Mucosa of stomach (tissue), 1 donor: ENCODE measurements around the gene ANKRD11.
"Not testable (repeated sequence)": the region's sequence is repeated elsewhere in the genome, so short reads cannot be mapped to it uniquely, and the experiment has no call there.

Source experiments
- H3K27me3 ChIP-seq: one replicate; pipeline ENCODE4 v1.7.0; 2013; ENCODE audit warnings: mild to moderate bottlenecking, low read length; ENCODE audit not compliant: control insufficient read depth, insufficient read depth
- H3K36me3 ChIP-seq: one replicate; pipeline ENCODE4 v1.7.0; 2013; ENCODE audit warnings: low read length; ENCODE audit not compliant: control insufficient read depth, insufficient read depth
- H3K4me1 ChIP-seq: one replicate; pipeline ENCODE4 v1.7.0; 2013; ENCODE audit warnings: mild to moderate bottlenecking, low read length; ENCODE audit not compliant: control insufficient read depth, insufficient read depth
- H3K4me3 ChIP-seq: one replicate; pipeline ENCODE4 v1.7.0; 2013; ENCODE audit warnings: low read length
- H3K9ac ChIP-seq: one replicate; pipeline ENCODE4 v1.7.0; 2013; ENCODE audit warnings: mild to moderate bottlenecking, low read length, moderate library complexity
- H3K9me3 ChIP-seq: one replicate; pipeline ENCODE4 v1.7.0; 2013; ENCODE audit warnings: mild to moderate bottlenecking, low read length, moderate library complexity; ENCODE audit not compliant: control insufficient read depth
- donor health status: Pancreatic carcinoma.

The ANKRD11 gene

DNA sequence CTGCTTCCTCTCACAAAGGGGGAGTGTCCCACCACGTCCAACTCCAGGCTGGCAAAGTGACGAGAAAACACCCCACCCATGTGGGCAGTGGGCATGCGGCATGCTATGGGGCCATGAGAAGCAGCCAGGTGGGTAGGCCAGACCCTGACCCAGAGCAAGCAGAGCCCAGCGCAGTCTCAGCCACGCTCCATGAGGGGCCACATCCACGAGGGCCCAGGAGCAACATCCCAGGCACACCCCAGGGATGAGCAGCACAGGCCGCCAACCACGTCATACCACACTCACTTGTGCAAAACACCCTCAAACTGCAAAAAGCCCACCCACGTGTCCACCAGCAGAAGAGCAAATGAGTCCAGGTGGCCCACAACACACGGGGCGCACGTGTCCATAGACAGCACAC is 155.9 kb downstream of the ANKRD11 start:
- no peaks in the 10 kb centered on the region for H3K9me3 ChIP-seq
- H3K4me3 ChIP-seq, result no peak overlapping the region
- no peaks in the 10 kb centered on the region for H3K36me3 ChIP-seq
- H3K4me1 ChIP-seq, result peaks cover 22% of the 10 kb centered on the region
- H3K9ac ChIP-seq, result peak overlapping the region; percentile 28
- no peaks in the 10 kb centered on the region for H3K27me3 ChIP-seq

- Histone ChIP-seq H3K27me3 (no peaks in the 10 kb centered on the region), H3K36me3 (no peaks in the 10 kb centered on the region), H3K4me3 (no peak overlapping the region), H3K9ac (peak overlapping the region; percentile 28), H3K9me3 (no peaks in the 10 kb centered on the region), H3K4me1 (peaks cover 22% of the 10 kb centered on the region)
Observed at GRCh38 chr16:89334050-89334449, 156.3 kb downstream of the ANKRD11 start.

DNA sequence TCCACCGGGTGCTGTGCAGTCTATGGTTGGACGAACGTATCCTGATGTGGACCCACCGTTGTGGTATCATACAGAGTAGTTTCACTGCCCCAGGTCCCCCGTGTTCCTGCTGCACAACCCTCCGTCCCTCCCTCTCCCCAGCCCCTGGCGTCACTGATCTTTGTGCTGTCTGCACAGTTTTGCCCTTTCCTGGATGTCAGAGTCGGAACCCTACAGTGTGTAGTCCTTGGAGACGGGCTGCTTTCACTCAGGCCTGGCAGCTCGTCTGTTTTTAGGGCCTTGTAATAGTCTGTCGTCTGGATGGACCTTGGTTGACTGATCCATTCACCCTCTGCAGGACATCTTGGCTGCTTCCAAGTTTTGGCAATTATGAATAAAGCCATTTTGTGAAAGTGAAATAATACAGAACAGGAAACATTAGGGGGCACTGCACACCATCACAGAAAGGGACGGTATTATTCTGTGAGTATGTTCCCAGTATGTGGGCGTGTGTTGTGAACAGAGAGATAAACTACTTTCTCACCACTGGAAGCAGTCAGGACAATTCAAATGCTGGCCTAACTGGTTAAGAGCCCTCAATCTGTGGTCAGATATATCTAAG is 156.9 kb downstream of the ANKRD11 start:
- not testable (repeated sequence) for H3K27me3 ChIP-seq, H3K4me3 ChIP-seq, H3K9me3 ChIP-seq, H3K36me3 ChIP-seq
- H3K9ac ChIP-seq, result peak overlapping the region; percentile 28
- H3K4me1 ChIP-seq, result peaks cover 22% of the 10 kb centered on the region

DNA sequence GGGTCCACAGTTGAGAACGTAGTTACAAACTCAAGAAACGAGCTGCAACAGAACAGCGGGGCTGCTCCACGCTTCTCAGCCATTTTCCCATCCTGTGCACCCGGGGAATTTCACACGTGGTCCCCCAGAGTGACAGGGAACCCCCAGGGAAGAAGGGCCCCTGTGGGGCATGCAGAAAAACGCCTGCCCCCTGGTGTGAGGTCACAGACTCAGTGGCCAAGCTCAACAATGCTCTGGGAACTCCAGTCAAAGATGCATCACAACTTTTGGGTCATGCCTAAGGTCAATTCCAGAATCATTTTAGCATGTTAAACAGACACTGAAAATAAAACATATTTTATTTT is 157.5 kb downstream of the ANKRD11 start:
- H3K9ac ChIP-seq, result no peak overlapping the region
- peaks cover 22% of the 10 kb centered on the region for H3K4me1 ChIP-seq
- H3K36me3 ChIP-seq, result no peaks in the 10 kb centered on the region
- H3K4me3 ChIP-seq, result no peak overlapping the region
- no peaks in the 10 kb centered on the region for H3K27me3 ChIP-seq
- no peaks in the 10 kb centered on the region for H3K9me3 ChIP-seq

GRCh38 chr16:89332243-89332901 is 158.0 kb downstream of the ANKRD11 start:
- Histone ChIP-seq H3K36me3 (no peaks in the 10 kb centered on the region), H3K4me1 (peaks cover 22% of the 10 kb centered on the region), H3K9ac (no peak overlapping the region), H3K4me3 (no peak overlapping the region), H3K9me3 (no peaks in the 10 kb centered on the region), H3K27me3 (no peaks in the 10 kb centered on the region)

GRCh38 chr16:89331371-89332109 is 158.8 kb downstream of the ANKRD11 start:
- no peak overlapping the region for H3K4me3 ChIP-seq
- H3K4me1 ChIP-seq, result peaks cover 25% of the 10 kb centered on the region

GRCh38 chr16:89330177-89330856 is 160.0 kb downstream of the ANKRD11 start:
- Histone ChIP-seq H3K9ac (no peak overlapping the region), H3K4me1 (peaks cover 35% of the 10 kb centered on the region), H3K27me3 (no peaks in the 10 kb centered on the region), H3K36me3 (no peaks in the 10 kb centered on the region), H3K4me3 (no peak overlapping the region), H3K9me3 (no peaks in the 10 kb centered on the region)

More at GRCh38 chr16:89331371-89332109, 158.8 kb downstream of the ANKRD11 start:
- no peaks in the 10 kb centered on the region for H3K27me3 ChIP-seq
- no peaks in the 10 kb centered on the region for H3K36me3 ChIP-seq
- H3K9me3 ChIP-seq, result no peaks in the 10 kb centered on the region
- H3K9ac ChIP-seq, result no peak overlapping the region

DNA sequence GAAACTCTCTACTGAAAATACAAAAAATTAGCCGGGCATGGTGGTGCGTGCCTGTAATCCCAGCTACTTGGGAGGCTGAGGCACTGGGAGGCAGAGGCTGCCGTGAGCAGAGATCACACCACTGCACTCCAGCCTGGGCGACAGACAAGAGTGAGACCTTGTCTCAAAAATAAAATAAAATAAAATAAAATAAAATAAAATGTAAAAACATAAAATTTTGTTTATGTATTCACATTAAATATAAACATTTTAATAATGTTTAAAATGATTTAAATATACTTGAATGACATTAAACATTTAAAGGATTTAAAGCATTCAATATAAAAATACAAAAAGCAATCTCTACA is 160.6 kb downstream of the ANKRD11 start:
- not testable (repeated sequence) for H3K36me3 ChIP-seq, H3K4me3 ChIP-seq, H3K27me3 ChIP-seq, H3K9me3 ChIP-seq, H3K9ac ChIP-seq
- H3K4me1 ChIP-seq, result peaks cover 32% of the 10 kb centered on the region

DNA sequence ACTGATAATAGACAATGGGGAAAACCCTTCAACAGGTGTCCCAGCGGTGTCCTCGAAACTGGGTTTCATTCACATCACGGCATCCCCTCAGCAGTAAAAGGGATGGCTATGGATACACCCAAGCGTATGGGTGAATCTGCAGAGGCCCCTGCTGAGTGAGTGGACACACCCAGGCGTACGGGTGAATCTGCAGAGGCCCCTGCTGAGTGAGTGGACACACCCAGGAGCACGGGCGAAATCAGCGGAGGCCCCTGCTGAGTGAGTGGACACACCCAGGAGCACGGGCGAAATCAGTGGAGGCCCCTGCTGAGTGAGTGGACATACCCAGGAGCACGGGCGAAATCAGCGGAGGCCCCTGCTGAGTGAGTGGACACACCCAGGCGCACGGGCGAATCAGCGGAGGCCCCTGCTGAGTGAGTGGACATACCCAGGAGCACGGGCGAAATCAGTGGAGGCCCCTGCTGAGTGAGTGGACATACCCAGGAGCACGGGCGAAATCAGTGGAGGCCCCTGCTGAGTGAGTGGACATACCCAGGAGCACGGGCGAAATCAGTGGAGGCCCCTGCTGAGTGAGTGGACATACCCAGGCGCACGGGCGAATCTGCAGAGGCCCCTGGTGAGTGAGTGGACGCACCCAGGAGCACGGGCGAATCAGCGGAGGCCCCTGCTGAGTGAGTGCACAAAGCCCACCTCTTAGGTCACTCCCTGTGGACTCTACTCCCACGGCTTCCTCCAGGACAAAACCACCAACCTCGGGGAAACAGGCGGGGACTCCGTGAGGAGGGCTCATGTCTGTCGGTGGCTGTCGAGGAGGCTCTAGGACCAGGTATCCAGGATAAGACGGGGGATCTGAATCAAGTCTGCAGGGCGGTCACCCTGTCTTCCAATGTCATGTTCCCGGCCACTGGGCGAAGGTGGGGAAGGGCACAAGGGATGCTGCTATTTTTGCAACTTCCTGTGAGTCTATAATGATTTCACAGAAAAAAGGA is 161.7 kb downstream of the ANKRD11 start:
- H3K27me3 ChIP-seq, H3K4me3 ChIP-seq, H3K9me3 ChIP-seq, H3K9ac ChIP-seq, H3K36me3 ChIP-seq: not testable (repeated sequence)
- peaks cover 21% of the 10 kb centered on the region for H3K4me1 ChIP-seq

DNA sequence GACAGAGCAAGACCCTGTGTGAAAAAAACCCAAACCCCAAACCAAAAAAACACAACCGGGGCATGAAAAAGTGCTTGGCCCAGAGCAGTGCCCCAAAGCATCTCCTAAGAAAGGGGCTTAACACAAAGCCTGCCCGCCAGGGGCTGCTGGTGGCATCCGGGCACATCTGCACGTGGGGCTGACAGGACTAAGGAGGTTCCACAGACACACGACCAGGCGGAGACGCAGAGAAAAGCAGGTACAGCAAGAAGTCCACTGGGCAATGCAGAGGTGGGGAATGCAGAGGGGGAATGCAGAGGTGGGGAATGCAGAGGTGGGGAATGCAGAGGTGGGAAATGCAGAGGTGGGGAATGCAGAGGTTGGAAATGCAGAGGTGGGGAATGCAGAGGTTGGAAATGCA is 163.6 kb downstream of the ANKRD11 start:
- peaks cover 30% of the 10 kb centered on the region for H3K4me1 ChIP-seq
- no peaks in the 10 kb centered on the region for H3K36me3 ChIP-seq
- no peak overlapping the region for H3K9ac ChIP-seq
- H3K9me3 ChIP-seq, result no peaks in the 10 kb centered on the region
- H3K27me3 ChIP-seq, result no peaks in the 10 kb centered on the region
- H3K4me3 ChIP-seq, result no peak overlapping the region

GRCh38 chr16:89325861-89326471 is 164.4 kb downstream of the ANKRD11 start:
- Histone ChIP-seq H3K36me3 (no peaks in the 10 kb centered on the region), H3K9me3 (no peaks in the 10 kb centered on the region), H3K4me1 (peaks cover 37% of the 10 kb centered on the region), H3K4me3 (no peak overlapping the region), H3K9ac (no peak overlapping the region), H3K27me3 (no peaks in the 10 kb centered on the region)
